ENCODE measurements around the gene JUP. TPM values are rescaled to one million over a fixed set of nuclear protein-coding genes. Genes with fewer than 3 reads are reported as not detected.

JUP gene
- total and polyA plus RNA-seq, 9 donors = 18.6 to 65.2 (median 36.1) TPM

- Histone ChIP-seq H3K9me3 (replicated peaks; ENCODE audit: control insufficient read depth, low read depth, low read length) (no peaks in the 10 kb centered on the region), H3K36me3 (ENCODE audit: control insufficient read depth, insufficient read depth, low read length) (peaks cover 30% of the 10 kb centered on the region), H3K4me3 (ENCODE audit: low read length) (peak overlapping the region; percentile 83), H3K4me1 (ENCODE audit: control insufficient read depth, insufficient read depth, low read length) (peaks cover 33% of the 10 kb centered on the region), H3K27me3 (ENCODE audit: control insufficient read depth, insufficient read depth, low read length) (peaks cover 2% of the 10 kb centered on the region), H3K27ac (ENCODE audit: low read length) (no peak overlapping the region)
- 9% methylated on average over 42 of the region's 58 CpGs for WGBS (ENCODE audit: insufficient coverage)
- DNase-seq = no peak
Observed at GRCh38 chr17:41810659-41811548, 24.4 kb upstream of the JUP start.

GRCh38 chr17:41806685-41807445, 20.4 kb upstream of the JUP start:
- Histone ChIP-seq H3K27ac (ENCODE audit: low read length) (no peak overlapping the region), H3K9me3 (replicated peaks; ENCODE audit: control insufficient read depth, low read depth, low read length) (no peaks in the 10 kb centered on the region), H3K4me3 (ENCODE audit: low read length) (no peak overlapping the region), H3K36me3 (ENCODE audit: control insufficient read depth, insufficient read depth, low read length) (peaks cover 43% of the 10 kb centered on the region), H3K4me1 (ENCODE audit: control insufficient read depth, insufficient read depth, low read length) (peaks cover 17% of the 10 kb centered on the region), H3K27me3 (ENCODE audit: control insufficient read depth, insufficient read depth, low read length) (peaks cover 2% of the 10 kb centered on the region)
- WGBS (ENCODE audit: insufficient coverage) = 71% methylated on average over 5 of the region's 8 CpGs
- DNase-seq = no peak

GRCh38 chr17:41803049-41804020, 16.8 kb upstream of the JUP start:
- peaks cover 16% of the 10 kb centered on the region for H3K4me1 ChIP-seq (ENCODE audit: control insufficient read depth, insufficient read depth, low read length)
- 62% methylated on average over 20 of the region's 24 CpGs for WGBS (ENCODE audit: insufficient coverage)
- peaks cover 31% of the 10 kb centered on the region for H3K36me3 ChIP-seq (ENCODE audit: control insufficient read depth, insufficient read depth, low read length)
- peak; percentile 46 for DNase-seq
- H3K4me3 ChIP-seq (ENCODE audit: low read length) = no peak overlapping the region
- H3K27me3 ChIP-seq (ENCODE audit: control insufficient read depth, insufficient read depth, low read length) = no peaks in the 10 kb centered on the region
- no peak overlapping the region for H3K27ac ChIP-seq (ENCODE audit: low read length)
- H3K9me3 ChIP-seq (replicated peaks; ENCODE audit: control insufficient read depth, low read depth, low read length) = no peaks in the 10 kb centered on the region

GRCh38 chr17:41801374-41802271, 15.1 kb upstream of the JUP start:
- Histone ChIP-seq H3K27ac (ENCODE audit: low read length) (no peak overlapping the region), H3K4me1 (ENCODE audit: control insufficient read depth, insufficient read depth, low read length) (peaks cover 16% of the 10 kb centered on the region), H3K4me3 (ENCODE audit: low read length) (no peak overlapping the region), H3K36me3 (ENCODE audit: control insufficient read depth, insufficient read depth, low read length) (peaks cover 20% of the 10 kb centered on the region), H3K27me3 (ENCODE audit: control insufficient read depth, insufficient read depth, low read length) (no peaks in the 10 kb centered on the region), H3K9me3 (replicated peaks; ENCODE audit: control insufficient read depth, low read depth, low read length) (no peaks in the 10 kb centered on the region)
- WGBS (ENCODE audit: insufficient coverage) = 3% methylated on average over 6 of the region's 14 CpGs
- peak; percentile 86 for DNase-seq

- Histone ChIP-seq H3K27me3 (ENCODE audit: control insufficient read depth, insufficient read depth, low read length) (no peaks in the 10 kb centered on the region), H3K9me3 (replicated peaks; ENCODE audit: control insufficient read depth, low read depth, low read length) (no peaks in the 10 kb centered on the region), H3K4me3 (ENCODE audit: low read length) (no peak overlapping the region), H3K36me3 (ENCODE audit: control insufficient read depth, insufficient read depth, low read length) (peaks cover 14% of the 10 kb centered on the region), H3K27ac (ENCODE audit: low read length) (no peak overlapping the region), H3K4me1 (ENCODE audit: control insufficient read depth, insufficient read depth, low read length) (peaks cover 16% of the 10 kb centered on the region)
- WGBS (ENCODE audit: insufficient coverage) = 21% methylated on average over 4 of the region's 18 CpGs
- peak; percentile 46 for DNase-seq
Observed at GRCh38 chr17:41800601-41801373, 14.3 kb upstream of the JUP start.

- no peak overlapping the region for H3K4me3 ChIP-seq (ENCODE audit: low read length)
- WGBS (ENCODE audit: insufficient coverage) = 74% methylated on average over 5 of the region's 8 CpGs
- no peaks in the 10 kb centered on the region for H3K9me3 ChIP-seq (replicated peaks; ENCODE audit: control insufficient read depth, low read depth, low read length)
- H3K27me3 ChIP-seq (ENCODE audit: control insufficient read depth, insufficient read depth, low read length) = no peaks in the 10 kb centered on the region
- H3K27ac ChIP-seq (ENCODE audit: low read length) = no peak overlapping the region
- H3K4me1 ChIP-seq (ENCODE audit: control insufficient read depth, insufficient read depth, low read length) = peaks cover 16% of the 10 kb centered on the region
- DNase-seq = no peak
- H3K36me3 ChIP-seq (ENCODE audit: control insufficient read depth, insufficient read depth, low read length) = peaks cover 10% of the 10 kb centered on the region
Observed at GRCh38 chr17:41799366-41799765, 12.9 kb upstream of the JUP start.

- Histone ChIP-seq H3K4me1 (ENCODE audit: control insufficient read depth, insufficient read depth, low read length) (peaks cover 29% of the 10 kb centered on the region), H3K27me3 (ENCODE audit: control insufficient read depth, insufficient read depth, low read length) (no peaks in the 10 kb centered on the region), H3K9me3 (replicated peaks; ENCODE audit: control insufficient read depth, low read depth, low read length) (no peaks in the 10 kb centered on the region), H3K4me3 (ENCODE audit: low read length) (no peak overlapping the region), H3K36me3 (ENCODE audit: control insufficient read depth, insufficient read depth, low read length) (peaks cover 5% of the 10 kb centered on the region), H3K27ac (ENCODE audit: low read length) (no peak overlapping the region)
- 54% methylated on average over 2 of the region's 3 CpGs for WGBS (ENCODE audit: insufficient coverage)
- no peak for DNase-seq
Observed at GRCh38 chr17:41797377-41797776, 10.9 kb upstream of the JUP start.

- Histone ChIP-seq H3K36me3 (ENCODE audit: control insufficient read depth, insufficient read depth, low read length) (no peaks in the 10 kb centered on the region), H3K27ac (ENCODE audit: low read length) (no peak overlapping the region), H3K27me3 (ENCODE audit: control insufficient read depth, insufficient read depth, low read length) (no peaks in the 10 kb centered on the region), H3K4me1 (ENCODE audit: control insufficient read depth, insufficient read depth, low read length) (peaks cover 30% of the 10 kb centered on the region), H3K9me3 (replicated peaks; ENCODE audit: control insufficient read depth, low read depth, low read length) (no peaks in the 10 kb centered on the region), H3K4me3 (ENCODE audit: low read length) (no peak overlapping the region)
- 95% methylated on average over 4 of the region's 10 CpGs for WGBS (ENCODE audit: insufficient coverage)
- no peak for DNase-seq
Observed at GRCh38 chr17:41796121-41796895, 9.8 kb upstream of the JUP start.
